GM19372 (cell line): Measurements from ENCODE around the gene TMEM37.

Source experiments
- ATAC-seq: cut with Tn5 transposase; IDR thresholded peaks from one replicate; pipeline ENCODE4 v1.9.1; 2021; ENCODE audit warnings: mild to moderate bottlenecking, low read depth, moderate library complexity; ENCODE audit not compliant: unreplicated experiment

Gene TMEM37

DNA sequence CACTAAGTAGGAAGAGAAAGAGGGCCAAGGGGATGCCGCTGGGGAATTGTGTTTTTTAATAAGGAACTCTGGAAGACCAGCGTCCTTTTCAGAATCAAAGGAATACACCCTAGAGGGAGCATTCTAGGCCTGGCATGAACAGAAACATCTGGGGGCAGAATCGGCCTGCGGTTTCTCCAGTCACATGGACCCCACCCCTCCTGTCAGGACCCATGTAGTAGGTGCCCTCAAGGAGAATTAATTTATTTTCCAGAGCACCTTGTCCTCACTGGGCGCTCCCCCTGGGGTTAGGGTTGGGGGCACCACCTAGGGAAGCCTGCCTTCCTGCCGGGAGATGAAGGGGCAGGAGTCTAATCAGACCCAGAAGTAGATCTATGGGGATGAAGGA lies 44.2 kb downstream of the TMEM37 start:
- no peak for ATAC-seq

DNA sequence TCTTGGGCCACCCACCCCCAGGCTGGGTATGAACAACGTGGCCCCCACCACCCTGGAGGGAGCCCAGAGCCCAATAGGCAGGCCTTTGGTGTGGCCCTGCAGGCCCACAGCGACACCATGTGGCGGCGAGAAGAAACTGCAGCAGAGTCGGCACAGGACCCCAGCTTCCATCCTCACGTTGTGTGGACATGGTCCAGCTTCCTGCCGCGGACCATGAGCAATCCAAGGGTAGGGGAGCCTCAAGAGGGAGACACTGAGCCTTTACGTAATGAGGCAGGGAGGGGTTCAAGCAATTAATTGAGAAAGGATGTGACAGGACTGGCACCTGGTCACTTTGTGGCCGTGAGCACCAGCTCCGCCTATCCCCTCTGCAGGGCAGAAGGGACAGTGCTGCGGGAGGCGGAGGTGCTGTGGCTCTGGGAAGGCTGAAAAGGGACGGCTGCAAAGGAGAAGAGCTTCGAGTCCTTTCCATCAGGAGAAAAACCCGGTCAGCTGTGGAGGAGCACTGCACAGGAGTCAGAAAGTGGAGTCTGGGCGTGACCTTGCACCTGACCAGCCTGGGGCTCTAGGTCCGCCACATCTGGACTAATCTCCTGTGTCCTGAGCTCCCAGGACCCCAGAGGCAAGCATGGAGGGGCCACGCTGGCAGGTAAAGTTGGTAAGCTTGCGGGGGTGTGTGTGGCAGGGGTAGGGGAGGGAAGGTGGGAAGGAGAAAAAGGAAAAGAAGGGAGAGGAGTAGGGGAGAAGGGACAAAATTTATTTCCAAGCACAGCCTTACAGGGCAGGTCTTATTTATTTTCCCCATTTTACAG lies 44.9 kb downstream of the TMEM37 start:
- ATAC-seq = peak; percentile 77

DNA sequence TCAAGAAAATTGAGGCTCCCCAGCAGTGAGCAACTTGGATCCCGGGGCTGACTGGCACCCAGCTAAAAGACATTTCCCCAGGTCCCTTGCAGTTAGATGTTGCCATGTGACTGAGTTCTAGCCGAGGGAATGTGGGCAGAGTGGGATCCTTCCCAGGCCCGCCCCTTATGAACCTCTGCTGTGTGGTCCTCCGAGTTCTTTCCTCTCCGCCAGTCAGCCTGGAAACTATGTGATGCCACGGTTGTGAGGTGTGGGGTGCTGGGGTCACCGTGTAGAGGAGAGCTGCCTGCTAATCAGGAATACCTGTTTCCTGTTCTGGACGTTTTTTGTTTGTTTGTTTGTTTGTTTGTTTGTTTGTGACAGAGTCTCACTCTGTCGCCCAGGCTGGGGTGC lies 45.5 kb downstream of the TMEM37 start:
- no peak for ATAC-seq

DNA sequence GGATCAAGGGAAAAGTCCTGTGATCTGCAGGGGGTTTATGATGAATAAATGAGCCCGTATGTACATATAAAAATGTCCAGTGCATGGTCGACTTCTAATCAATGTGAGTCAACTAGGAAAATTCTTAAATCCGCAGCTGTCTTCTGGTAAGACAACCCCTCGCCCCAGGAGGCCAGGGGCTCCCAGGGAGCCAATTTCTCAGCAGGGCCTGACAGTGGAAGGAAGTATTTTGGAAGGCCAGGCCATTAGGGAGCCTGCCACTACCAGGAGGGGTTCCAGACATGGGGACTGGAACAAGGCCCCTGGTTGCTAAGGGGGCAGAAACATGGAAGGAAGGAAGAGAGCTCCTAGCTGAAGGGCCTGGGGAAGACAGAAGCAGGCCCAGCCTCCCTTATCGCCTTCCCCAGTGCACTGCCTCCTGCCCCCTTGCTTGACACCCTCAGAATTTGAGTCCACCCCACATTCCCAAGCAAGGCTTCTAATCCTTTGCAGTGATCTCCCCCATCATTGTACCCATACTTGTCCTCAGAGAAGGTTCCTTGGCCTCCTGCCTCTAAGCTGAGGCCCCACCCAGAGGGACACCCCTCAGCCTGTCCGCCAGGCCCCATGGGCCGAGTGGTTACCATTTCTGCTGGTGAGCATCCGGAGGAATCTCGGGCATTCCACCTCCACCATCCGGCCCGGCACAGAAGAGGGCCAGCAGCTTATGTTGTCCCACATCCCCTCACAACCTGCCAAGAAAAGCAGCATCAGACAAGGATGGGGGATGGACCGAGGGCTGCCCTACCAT lies 46.7 kb downstream of the TMEM37 start:
- ATAC-seq = no peak

DNA sequence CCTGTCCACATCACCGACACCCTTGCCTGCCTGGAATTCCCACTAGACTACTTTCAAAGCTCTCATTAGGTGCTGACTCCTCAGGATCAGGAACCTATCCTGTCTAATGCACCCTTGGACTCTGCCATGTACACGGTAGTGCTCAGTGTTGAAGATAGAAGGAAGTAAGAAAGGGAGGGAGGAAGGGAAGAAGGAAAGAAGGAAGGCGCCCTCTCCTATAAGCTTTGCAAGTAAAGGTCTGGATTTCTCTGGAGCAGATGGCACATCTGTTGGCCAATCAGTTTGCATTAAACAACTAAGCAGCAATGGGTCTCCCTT lies 47.3 kb downstream of the TMEM37 start:
- no peak for ATAC-seq

DNA sequence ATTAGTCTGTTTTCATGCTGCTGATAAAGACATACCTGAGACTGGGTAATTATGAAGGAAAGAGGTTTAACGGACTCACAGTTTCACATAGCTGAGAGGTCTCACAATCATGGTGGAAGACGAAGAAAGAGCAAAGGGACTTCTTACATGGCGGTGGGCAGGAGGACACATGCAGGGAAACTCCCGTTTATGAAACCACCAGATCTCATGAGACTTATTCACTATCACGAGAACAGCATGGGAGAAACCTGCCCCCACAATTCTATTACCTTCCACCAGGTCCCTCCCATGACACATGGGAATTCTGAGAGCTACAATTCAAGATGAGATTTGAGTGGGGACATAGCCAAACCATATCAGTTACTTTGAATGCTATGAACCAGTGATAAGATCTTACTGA lies 48.5 kb downstream of the TMEM37 start:
- no peak for ATAC-seq

DNA sequence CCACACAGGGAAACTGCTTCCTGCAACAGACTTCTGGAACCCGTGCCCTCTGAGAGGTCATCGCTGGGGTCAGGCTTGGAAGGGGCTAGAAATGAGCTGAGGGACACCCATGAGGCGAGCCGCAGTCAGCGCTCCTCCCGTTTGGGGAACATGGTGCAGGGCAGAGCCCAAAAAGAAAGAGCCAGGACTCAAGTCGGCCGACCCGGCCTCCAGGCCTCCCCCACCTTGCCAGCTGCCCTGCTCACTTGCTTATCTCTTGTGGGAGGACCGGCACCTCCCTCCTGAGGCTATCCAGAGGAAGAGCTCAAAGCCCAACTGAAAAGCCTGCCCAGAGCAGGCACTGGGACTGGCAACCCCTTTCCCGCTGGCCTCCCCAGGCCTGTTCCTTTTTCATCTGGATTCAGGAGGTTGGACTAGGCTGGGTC lies 49.1 kb downstream of the TMEM37 start:
- no peak for ATAC-seq

DNA sequence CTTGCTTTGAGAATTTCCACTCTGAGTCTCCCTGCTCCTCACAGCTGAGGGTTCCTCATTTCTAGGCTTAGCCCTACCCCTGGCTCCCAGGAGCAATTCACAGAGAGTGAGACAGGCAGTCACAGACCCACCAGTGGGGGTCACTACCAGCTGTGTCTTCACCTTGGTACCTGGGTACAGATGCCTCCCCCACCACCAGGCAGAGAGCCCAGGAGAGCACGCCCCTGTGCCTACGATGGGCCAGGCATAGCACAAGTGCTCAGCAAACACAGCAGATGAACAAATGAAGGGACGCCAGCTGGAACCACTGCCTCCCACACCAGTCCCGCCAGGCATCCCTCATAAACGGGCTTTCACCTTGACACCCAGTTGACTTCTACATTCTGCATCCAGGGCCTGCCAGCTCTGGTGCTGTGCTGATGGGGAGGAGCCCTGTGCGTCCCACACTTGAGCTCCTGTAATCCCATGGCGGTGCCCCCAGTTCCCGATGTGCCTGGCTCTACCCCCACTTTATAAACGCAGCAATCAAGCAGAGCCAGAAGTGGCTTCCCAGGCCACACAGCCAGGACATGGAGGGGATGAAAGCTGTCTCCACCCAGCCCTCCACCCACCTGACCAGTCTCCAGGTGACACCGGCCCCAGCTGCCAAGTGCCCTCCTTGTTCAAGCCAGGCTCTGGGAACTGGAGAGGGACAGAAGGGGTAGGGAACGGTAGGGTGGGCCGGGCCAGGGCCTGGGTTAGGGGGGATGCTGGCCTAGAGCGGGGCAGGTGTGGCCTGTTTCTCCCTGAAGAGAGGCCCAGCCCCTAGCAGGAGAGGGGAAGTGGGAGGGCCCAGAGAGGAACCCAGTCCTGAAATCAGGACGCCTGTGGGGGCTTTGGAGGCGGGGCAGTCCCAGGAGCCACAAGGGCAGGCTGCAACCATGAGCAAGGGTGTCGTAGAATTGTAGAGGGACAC lies 50.1 kb downstream of the TMEM37 start:
- no peak for ATAC-seq

DNA sequence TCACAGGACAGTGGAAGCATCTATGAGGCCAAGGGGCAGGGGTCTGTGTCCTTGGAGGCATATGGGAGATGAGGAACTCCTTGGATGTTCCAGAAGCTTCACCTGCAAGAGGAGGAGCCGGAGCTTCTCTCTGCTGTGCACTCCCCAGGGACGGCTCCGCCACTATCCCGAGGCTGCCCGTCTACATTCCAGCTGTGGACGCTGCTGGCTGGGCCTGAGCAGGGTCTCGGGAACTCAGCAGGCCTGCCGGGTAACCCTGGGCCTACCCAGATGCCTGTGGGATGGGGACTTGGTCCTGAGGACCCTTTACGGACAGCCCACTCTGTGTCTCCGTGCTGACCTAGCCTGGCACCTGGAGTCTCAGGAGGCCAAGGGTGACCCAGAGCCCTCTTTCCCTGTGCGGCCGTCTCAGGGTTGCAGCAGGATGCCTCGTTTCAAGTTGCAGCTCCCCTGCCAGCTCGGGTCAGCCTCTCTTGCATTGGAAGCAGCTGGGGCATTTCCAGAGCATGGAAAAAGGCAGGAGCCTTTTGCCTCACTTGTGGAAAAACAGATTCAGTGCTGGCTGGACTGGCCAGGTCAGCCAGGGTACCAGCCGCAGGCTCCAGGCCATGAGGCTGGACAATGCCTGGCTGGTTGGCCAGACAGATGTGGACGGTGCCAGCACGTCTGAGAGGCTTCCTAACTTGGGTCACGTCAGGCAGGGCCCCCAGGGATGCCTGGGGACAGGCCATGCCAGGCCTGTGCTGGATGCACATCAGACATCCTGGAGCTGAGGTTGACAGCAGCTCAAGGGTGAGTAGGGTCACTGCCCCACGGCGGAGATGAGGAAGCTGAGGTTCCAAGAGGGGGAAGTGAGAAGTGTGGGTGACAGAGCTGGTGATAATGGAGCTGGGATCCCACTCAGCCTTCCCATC lies 51.1 kb downstream of the TMEM37 start:
- ATAC-seq = no peak

DNA sequence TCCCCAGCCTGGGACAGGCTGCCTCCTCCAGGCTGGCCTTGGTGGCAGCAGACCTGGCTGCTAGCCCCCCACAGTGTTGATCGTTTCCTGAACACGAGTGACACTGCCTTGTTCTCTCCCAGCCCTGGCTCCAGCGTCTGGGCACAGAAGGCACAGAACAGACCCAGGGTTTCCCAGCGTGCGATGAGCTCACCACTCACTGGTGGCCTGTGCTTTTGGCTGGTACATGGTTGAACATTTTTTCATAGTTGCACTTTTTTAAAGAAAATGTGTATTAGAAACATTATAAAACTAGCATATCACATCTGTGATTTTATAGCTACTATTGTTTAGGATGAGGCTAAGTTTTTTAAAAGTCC lies 51.7 kb downstream of the TMEM37 start:
- no peak for ATAC-seq

DNA sequence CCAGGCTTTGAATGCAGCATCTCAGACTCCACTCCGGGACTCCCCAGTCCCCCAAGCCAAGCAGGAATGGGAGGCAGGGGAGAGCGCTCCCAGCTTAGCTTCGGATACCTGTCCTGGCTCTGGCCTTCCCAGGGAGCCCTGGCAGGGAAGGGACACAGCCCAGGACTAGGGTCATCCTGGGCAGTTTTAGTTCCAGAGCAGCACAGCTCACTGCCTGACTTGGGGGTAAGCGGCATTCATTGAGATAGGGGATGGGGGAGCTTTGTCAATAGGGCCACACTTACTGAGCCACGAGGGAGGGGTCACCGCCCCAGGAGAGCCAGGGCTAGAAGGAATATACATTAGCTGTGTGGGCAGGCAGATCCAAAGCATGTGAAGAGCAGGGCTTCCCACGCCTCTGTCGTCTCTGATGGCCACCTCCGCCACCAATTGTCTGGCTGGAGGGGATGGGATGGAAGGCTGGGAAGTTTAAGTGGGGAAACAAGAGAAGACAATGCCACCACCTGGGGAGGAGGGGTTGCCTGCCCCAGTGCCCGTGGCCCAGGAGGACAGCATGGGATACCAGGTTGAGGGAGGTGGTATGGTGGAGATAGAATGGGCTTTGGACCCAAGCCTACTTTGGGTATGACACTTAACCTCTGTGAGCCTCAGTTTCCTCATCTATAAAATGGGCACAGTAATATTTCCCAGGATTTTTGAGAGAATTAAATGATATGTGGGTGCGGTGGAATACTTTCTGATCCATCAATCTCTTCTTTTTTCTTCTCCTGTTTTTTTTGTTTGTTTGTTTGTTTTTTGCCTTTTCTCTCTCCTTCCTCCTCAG lies 52.5 kb downstream of the TMEM37 start:
- ATAC-seq = no peak

DNA sequence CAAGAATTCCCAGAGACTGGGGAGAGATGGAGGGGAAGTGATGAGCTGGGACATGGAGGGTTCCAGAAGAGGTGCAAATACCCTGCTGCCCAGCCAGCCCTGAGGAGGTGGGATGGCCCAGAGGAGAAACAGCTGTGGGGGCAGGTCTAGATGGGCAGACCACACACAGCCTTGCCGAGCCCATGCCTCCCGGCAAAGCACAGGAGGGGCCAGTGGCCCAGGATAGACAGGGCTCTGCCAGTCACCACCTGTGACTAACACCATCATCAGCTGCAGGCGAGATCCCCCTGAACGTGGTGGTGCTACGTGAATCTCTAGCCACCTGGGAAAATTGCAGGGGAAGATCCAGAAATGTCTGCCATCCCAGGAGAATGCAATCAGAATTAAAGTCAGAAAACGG lies 53.2 kb downstream of the TMEM37 start:
- ATAC-seq = no peak

DNA sequence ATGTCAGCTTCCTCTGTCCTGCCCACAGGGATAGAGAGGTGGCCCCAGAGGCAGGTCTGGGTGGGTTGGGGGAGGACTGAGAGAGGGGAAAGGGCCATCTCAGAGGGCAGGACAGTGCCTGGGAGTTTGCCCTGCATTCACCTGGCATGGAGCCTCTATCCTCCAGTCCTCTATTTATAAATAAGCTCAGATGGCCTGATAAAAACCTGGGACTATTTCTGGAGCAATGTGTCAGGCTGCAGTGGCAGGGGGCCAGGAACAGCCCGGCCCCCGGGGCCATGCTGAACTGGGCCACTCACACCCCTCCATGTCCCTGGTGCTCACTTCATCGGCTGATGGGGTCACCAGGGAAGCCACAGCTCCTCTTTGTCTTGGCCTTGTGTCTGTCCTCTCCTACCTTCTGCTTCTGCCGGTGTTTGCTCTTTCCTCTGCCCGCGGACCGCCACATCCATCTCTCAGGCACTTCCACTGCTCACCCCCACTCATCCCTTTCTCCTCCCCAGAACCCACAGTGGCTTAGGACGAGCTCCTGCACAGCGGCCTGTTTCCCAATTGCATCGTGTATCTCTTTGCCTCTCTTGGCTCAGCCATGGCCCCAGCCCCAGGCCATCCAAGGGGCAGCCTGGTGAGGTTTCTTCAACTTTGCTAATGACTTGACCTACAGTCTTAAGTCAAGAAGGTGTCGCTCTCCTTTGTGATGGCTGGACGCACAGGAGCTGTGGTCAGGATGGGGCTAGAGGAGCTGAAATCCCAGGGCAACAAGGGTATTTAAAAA lies 53.9 kb downstream of the TMEM37 start:
- ATAC-seq = no peak

DNA sequence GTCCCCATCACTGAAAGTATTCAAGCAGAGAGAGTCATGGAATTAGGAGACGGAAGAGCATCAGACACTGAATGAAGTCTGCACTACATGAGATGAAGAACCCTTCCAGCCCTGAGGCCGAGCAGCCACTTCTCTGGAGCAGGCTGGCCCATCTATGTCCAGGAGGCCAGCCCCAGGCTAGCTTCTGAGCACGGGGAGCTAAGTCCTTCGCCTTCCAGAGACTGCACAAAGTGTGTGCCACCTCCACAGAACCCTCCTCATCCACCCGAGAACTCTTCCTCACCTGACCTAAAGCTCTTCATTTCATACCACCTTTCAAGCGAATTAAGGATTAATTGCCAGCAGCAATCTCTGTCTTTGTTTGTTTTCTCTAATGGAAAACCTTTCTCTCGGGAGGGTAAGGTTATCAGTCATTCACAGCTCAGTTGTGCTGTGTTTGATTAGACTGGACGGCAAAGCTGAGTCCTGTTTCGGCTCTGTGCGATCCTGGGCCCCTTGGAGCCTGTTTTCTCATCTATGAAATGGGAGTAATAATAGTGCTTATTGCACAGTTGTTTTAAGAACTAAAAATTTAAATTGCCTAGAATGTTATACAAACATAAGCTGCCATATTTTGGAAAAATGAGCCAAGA lies 54.7 kb downstream of the TMEM37 start:
- no peak for ATAC-seq

DNA sequence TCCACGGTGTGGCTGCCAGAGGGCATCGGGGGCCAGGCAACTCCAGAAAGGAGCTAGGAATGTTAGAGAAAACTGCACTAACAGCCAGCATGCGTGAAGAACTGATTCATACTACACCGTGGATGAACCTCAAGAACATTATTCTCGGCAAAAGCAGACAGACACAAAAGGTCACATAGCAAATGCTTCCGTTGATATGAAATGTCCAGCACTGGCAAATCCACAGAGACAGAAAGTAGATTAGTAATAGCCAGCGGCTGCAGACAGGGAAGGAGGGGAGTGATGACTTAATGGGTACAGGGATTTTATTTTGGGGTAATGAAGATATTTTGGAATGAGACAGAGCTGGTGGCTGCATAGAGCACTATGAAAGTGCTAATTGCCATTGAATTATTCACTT lies 55.2 kb downstream of the TMEM37 start:
- ATAC-seq = no peak

DNA sequence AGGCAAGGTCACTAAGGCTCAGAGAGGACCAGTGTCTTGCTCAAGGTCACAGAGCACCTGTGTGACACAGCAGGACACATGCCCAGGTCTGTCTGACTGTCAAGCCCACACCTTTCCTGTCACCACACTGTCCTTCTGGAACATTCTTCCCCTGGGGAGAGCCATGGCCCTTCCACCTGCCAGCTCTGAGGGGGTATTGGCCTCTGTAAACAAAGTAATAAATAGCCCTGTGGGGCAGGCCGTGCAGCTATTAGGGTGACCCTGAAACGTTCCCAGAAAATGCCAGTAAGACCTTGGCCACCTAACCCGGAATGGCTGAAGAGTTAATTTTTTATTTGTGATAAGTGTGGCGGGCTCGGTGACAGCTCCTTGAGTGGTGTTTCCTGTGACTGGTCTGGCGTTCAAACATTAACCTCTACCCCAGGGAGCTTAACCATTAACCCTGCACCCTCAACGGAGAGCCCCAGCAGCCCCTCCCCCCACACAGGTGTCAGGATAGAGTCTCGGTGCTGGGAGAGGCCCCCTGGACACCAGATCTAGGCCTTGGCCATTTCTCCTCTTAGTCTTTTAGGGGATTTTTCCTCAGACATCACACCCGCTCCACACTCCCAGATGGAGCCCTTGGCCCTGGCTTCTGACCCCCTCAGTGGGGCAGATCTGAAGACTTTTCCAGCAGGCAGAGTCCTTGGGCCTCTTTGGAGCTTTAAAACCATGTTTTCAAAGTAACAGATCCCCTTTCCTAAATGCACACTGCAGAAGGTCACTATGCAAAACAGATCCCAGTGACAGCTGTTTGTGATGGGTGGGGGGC lies 56.0 kb downstream of the TMEM37 start:
- ATAC-seq = peak; percentile 88
